NCI-H446 (cell line): ENCODE data around the gene LCA5L.
"Not testable (repeated sequence)": the region's sequence is repeated elsewhere in the genome, so short reads cannot be mapped to it uniquely, and the experiment has no call there.

Experiments
- DNase-seq, 2 experiments: peaks; one replicate each; lab custom pipeline; 2025; lab: John Stamatoyannopoulos, UW

The LCA5L gene

GRCh38 chr21:39387461-39388037, 58.0 kb downstream of the LCA5L start:
- DNase-seq: peak; percentile 94 to 97

GRCh38 chr21:39386899-39387298, 58.7 kb downstream of the LCA5L start:
- DNase-seq: no peak

- no peak for DNase-seq
Measured at GRCh38 chr21:39386194-39386593, 59.4 kb downstream of the LCA5L start.

GRCh38 chr21:39385299-39386145, 60.1 kb downstream of the LCA5L start:
- no peak for DNase-seq

- DNase-seq: no peak
Measured at GRCh38 chr21:39384674-39385298, 60.8 kb downstream of the LCA5L start.

GRCh38 chr21:39382096-39382495, 63.5 kb downstream of the LCA5L start:
- not testable (repeated sequence) for DNase-seq

GRCh38 chr21:39381009-39381408, 64.6 kb downstream of the LCA5L start:
- no peak for DNase-seq

- DNase-seq: peak; percentile 81 to 95
Measured at GRCh38 chr21:39379986-39380891, 65.3 kb downstream of the LCA5L start.

- DNase-seq: no peak
Measured at GRCh38 chr21:39377444-39378050, 68.0 kb downstream of the LCA5L start.

GRCh38 chr21:39375446-39375845, 70.1 kb downstream of the LCA5L start:
- no peak for DNase-seq

- no peak for DNase-seq
Measured at GRCh38 chr21:39374046-39374445, 71.5 kb downstream of the LCA5L start.

- DNase-seq: peak in 1 of 2 experiments; percentile 21
Measured at GRCh38 chr21:39373634-39374033, 71.9 kb downstream of the LCA5L start.

GRCh38 chr21:39369896-39370288, 75.7 kb downstream of the LCA5L start:
- DNase-seq: not testable (repeated sequence)

GRCh38 chr21:39367783-39368182, 77.8 kb downstream of the LCA5L start:
- no peak for DNase-seq

- DNase-seq: no peak
Measured at GRCh38 chr21:39366563-39366962, 79.0 kb downstream of the LCA5L start.

- DNase-seq: no peak
Measured at GRCh38 chr21:39364949-39365348, 80.6 kb downstream of the LCA5L start.

- DNase-seq: no peak
Measured at GRCh38 chr21:39363607-39364555, 81.7 kb downstream of the LCA5L start.

- no peak for DNase-seq
Measured at GRCh38 chr21:39362733-39363132, 82.8 kb downstream of the LCA5L start.

GRCh38 chr21:39359382-39359781, 86.2 kb downstream of the LCA5L start:
- DNase-seq: no peak
